ENCODE results near the gene ADGRD1.
"Not testable (repeated sequence)": the region's sequence is repeated elsewhere in the genome, so short reads cannot be mapped to it uniquely, and the experiment has no call there.

ADGRD1 gene

GRCh38 chr12:130953771-130954543 lies at the start of gene ADGRD1:
TSS of gene ADGRD1 (plus strand) at chr12:130953907. CDS start at chr12:130954466, 559 bp downstream.
- peak; percentile 91 for DNase-seq

GRCh38 chr12:130904064-130904463 lies 49.6 kb upstream of the ADGRD1 start:
- peak; percentile 16 for DNase-seq

- peak; percentile 4 for DNase-seq
Observed at GRCh38 chr12:130904936-130905455, 48.7 kb upstream of the ADGRD1 start.

- DNase-seq = peak; percentile 7
Observed at GRCh38 chr12:130909111-130909510, 44.6 kb upstream of the ADGRD1 start.

- no peak for DNase-seq
Observed at GRCh38 chr12:130911193-130911592, 42.5 kb upstream of the ADGRD1 start.

- no peak for DNase-seq
Observed at GRCh38 chr12:130911933-130912332, 41.8 kb upstream of the ADGRD1 start.

GRCh38 chr12:130916241-130916911 lies 37.3 kb upstream of the ADGRD1 start:
- DNase-seq = peak; percentile 83

GRCh38 chr12:130917607-130918006 lies 36.1 kb upstream of the ADGRD1 start:
- no peak for DNase-seq

- no peak for DNase-seq
Observed at GRCh38 chr12:130919086-130919485, 34.6 kb upstream of the ADGRD1 start.

GRCh38 chr12:130920119-130920703 lies 33.5 kb upstream of the ADGRD1 start:
- DNase-seq = no peak

- DNase-seq = no peak
Observed at GRCh38 chr12:130920723-130921381, 32.9 kb upstream of the ADGRD1 start.

- no peak for DNase-seq
Observed at GRCh38 chr12:130922511-130922953, 31.2 kb upstream of the ADGRD1 start.

- DNase-seq = no peak
Observed at GRCh38 chr12:130924966-130925665, 28.6 kb upstream of the ADGRD1 start.

GRCh38 chr12:130925666-130926015 lies 28.1 kb upstream of the ADGRD1 start:
- DNase-seq = no peak

- no peak for DNase-seq
Observed at GRCh38 chr12:130929363-130929762, 24.3 kb upstream of the ADGRD1 start.

GRCh38 chr12:130932061-130932930 lies 21.4 kb upstream of the ADGRD1 start:
- DNase-seq = no peak

GRCh38 chr12:130933269-130933995 lies 20.3 kb upstream of the ADGRD1 start:
- DNase-seq = no peak

GRCh38 chr12:130934753-130935152 lies 19.0 kb upstream of the ADGRD1 start:
- DNase-seq = no peak

GRCh38 chr12:130936561-130936960 lies 17.1 kb upstream of the ADGRD1 start:
- DNase-seq = no peak

- no peak for DNase-seq
Observed at GRCh38 chr12:130937063-130937462, 16.6 kb upstream of the ADGRD1 start.

- DNase-seq = not testable (repeated sequence)
Observed at GRCh38 chr12:130937546-130937945, 16.2 kb upstream of the ADGRD1 start.

Data from islet precursor cell (in vitro differentiated cells).